GM12878 (cell line): ENCODE data around the gene IL16. TPM values are rescaled to one million over a fixed set of nuclear protein-coding genes. Genes with fewer than 3 reads are reported as not detected.

ENCODE experiments used
- CHD1 ChIP-seq: IDR thresholded peaks from 2 replicates; pipeline ENCODE4 v1.6.1; 2012; ENCODE audit warnings: low read depth, low read length, improper control_type of control experiment
- CHD2 ChIP-seq: IDR thresholded peaks from 2 replicates; pipeline ENCODE4 v1.6.1; 2011; ENCODE audit warnings: low read depth, low read length, improper control_type of control experiment, borderline replicate concordance
- CREB1 ChIP-seq: IDR thresholded peaks from 2 replicates; pipeline ENCODE4 v1.6.1; 2012; ENCODE audit warnings: low read depth, mild to moderate bottlenecking, inconsistent platforms
- CREM ChIP-seq: IDR thresholded peaks from 2 replicates; pipeline ENCODE4 v1.6.1; 2014; ENCODE audit warnings: antibody characterized with exemption, low read depth
- DPF2 ChIP-seq: fragments of 450-650 bp; IDR thresholded peaks from 2 replicates; pipeline ENCODE4 v1.6.1; 2017; ENCODE audit warnings: mild to moderate bottlenecking
- EED ChIP-seq: sonication (generic); IDR thresholded peaks from 2 replicates; pipeline ENCODE4 v1.6.1; 2016; ENCODE audit warnings: antibody characterized with exemption, low read depth
- IKZF1 ChIP-seq: fragments of 450-650 bp; conservative IDR thresholded peaks from 2 replicates; pipeline ENCODE4 v1.6.1; 2017; ENCODE audit warnings: antibody characterized with exemption, mild to moderate bottlenecking
- IRF3 ChIP-seq: fragments of 450-650 bp; IDR thresholded peaks from 2 replicates; pipeline ENCODE4 v1.6.1; 2014; ENCODE audit warnings: mild to moderate bottlenecking
- IRF5 ChIP-seq: fragments of 450-650 bp; IDR thresholded peaks from 2 replicates; pipeline ENCODE4 v1.6.1; 2017; ENCODE audit warnings: borderline replicate concordance
- MXI1 ChIP-seq: fragments of 150-350 bp; IDR thresholded peaks from 2 replicates; pipeline ENCODE4 v1.6.1; 2011; ENCODE audit warnings: low read depth, mild to moderate bottlenecking, inconsistent platforms, low read length, improper control_type of control experiment
- NFYB ChIP-seq: IDR thresholded peaks from 2 replicates; pipeline ENCODE4 v1.6.1; 2011; ENCODE audit warnings: low read depth, mild to moderate bottlenecking, low read length, improper control_type of control experiment, moderate library complexity; ENCODE audit not compliant: insufficient read depth
- PKNOX1 ChIP-seq: fragments of 450-650 bp; IDR thresholded peaks from 2 replicates; pipeline ENCODE4 v1.6.1; 2016; ENCODE audit warnings: mild to moderate bottlenecking
- POLR2A ChIP-seq: IDR thresholded peaks from 2 replicates; pipeline ENCODE4 v1.6.1; 2011; ENCODE audit warnings: low read depth, mild to moderate bottlenecking, low read length
- POLR2AphosphoS2 ChIP-seq: IDR thresholded peaks from 2 replicates; pipeline ENCODE4 v1.6.1; 2011; ENCODE audit warnings: low read depth, mild to moderate bottlenecking, low read length, improper control_type of control experiment, moderate library complexity
- POLR2AphosphoS5 ChIP-seq: IDR thresholded peaks from 2 replicates; pipeline ENCODE4 v1.6.1; 2011; ENCODE audit warnings: mild to moderate bottlenecking, low read length, inconsistent platforms
- RB1 ChIP-seq: fragments of 450-650 bp; formaldehyde crosslinking; IDR thresholded peaks from 2 replicates; pipeline ENCODE4 v1.6.1; 2017; ENCODE audit warnings: mild to moderate bottlenecking, borderline replicate concordance
- SIN3A ChIP-seq: IDR thresholded peaks from 2 replicates; pipeline ENCODE4 v1.6.1; 2012; ENCODE audit warnings: low read depth, low read length, improper control_type of control experiment
- TAF1 ChIP-seq: IDR thresholded peaks from 2 replicates; pipeline ENCODE4 v1.6.1; 2011; ENCODE audit warnings: mild to moderate bottlenecking, low read depth, low read length, borderline replicate concordance
- ZBTB33 ChIP-seq: fragments of 450-650 bp; IDR thresholded peaks from 2 replicates; pipeline ENCODE4 v1.6.1; 2017; ENCODE audit warnings: mild to moderate bottlenecking
- ZNF687 ChIP-seq: fragments of 450-650 bp; IDR thresholded peaks from 2 replicates; pipeline ENCODE4 v1.6.1; 2017; ENCODE audit warnings: mild to moderate bottlenecking, moderate library complexity
- ZZZ3 ChIP-seq: IDR thresholded peaks from 2 replicates; pipeline ENCODE4 v1.6.1; 2011; ENCODE audit warnings: low read depth; ENCODE audit not compliant: control insufficient read depth, insufficient read length
- polyA plus RNA-seq, 11 experiments: library from polyadenylated mRNA; depleted of rRNA in 4 of 11; unstranded in 6 of 11; stranded (reverse) in 5 of 11; fragments of >200 nt; fragmentation: Nextera tagmentation in 4 of 11; fragmentation: Illumina TruSeq in 1 of 11; extraction: Ambion mirVana in 4 of 11; extraction: Trizol in 1 of 11; gene quantifications; 1 replicate in 1 of 11; 2 replicates in 10 of 11; pipeline versions ENCODE4 v1.2.1 to v1.2.3, GENCODE V29; 2011 to 2016; ENCODE audit warnings: inconsistent platforms in 2 of 11, missing spikeins in 2 of 11, low read depth in 1 of 11
- total RNA-seq, 4 experiments: library from RNA; depleted of rRNA in 3 of 4; stranded (reverse); fragments of >200 nt in 3 of 4; fragmentation: Illumina TruSeq in 1 of 4; extraction: Trizol in 1 of 4; gene quantifications; 2 replicates each; pipeline versions ENCODE4 v1.2.1 to v1.2.3, GENCODE V29; 2013 to 2021

IL16 gene
- total and polyA plus RNA-seq, 10 of the 15 experiments (the other 5 are each of a cell fraction or from before 2014, with no cell fraction given) = 21.7 to 206 (median 44.5) TPM

GRCh38 chr15:81323944-81324881 lies 127.5 kb downstream of the IL16 start, which contains the start of gene STARD5 (continued):
- TF ChIP-seq ZNF687 (no peak), POLR2AphosphoS2 (0 out of 2 replicates have a peak, but pooled peaks have one; percentile 64), RB1 (peak; percentile 64), MXI1 (0 out of 2 replicates have a peak, but pooled peaks have one; percentile 46), PKNOX1 (peak; percentile 98), ZBTB33 (no peak), CHD2 (peak; percentile 88), CREM (peak; percentile 50; the same call in 1 of the 2 replicates), IRF5 (no peak), ZZZ3 (no peak), DPF2 (peak; percentile 91), EED (0 out of 2 replicates have a peak, but pooled peaks have one; percentile 15), SIN3A (peak; percentile 51; the same call in 1 of the 2 replicates), CHD1 (no peak), POLR2A (peak; percentile 95), IRF3 (peak; percentile 78), NFYB (peak; percentile 91), IKZF1 (peak; percentile 73), TAF1 (peak; percentile 82), CREB1 (peak; percentile 79), POLR2AphosphoS5 (peak; percentile 87)
